HG02970 (cell line): ENCODE measurements around the gene SRMS.
"Not testable (repeated sequence)": the region's sequence is repeated elsewhere in the genome, so short reads cannot be mapped to it uniquely, and the experiment has no call there.

Experiments used
- ATAC-seq: cut with Tn5 transposase; IDR thresholded peaks from one replicate; pipeline ENCODE4 v1.9.1; 2021; ENCODE audit warnings: mild to moderate bottlenecking, moderate library complexity, moderate number of reproducible peaks; ENCODE audit not compliant: unreplicated experiment, low FRiP score

Gene SRMS

DNA sequence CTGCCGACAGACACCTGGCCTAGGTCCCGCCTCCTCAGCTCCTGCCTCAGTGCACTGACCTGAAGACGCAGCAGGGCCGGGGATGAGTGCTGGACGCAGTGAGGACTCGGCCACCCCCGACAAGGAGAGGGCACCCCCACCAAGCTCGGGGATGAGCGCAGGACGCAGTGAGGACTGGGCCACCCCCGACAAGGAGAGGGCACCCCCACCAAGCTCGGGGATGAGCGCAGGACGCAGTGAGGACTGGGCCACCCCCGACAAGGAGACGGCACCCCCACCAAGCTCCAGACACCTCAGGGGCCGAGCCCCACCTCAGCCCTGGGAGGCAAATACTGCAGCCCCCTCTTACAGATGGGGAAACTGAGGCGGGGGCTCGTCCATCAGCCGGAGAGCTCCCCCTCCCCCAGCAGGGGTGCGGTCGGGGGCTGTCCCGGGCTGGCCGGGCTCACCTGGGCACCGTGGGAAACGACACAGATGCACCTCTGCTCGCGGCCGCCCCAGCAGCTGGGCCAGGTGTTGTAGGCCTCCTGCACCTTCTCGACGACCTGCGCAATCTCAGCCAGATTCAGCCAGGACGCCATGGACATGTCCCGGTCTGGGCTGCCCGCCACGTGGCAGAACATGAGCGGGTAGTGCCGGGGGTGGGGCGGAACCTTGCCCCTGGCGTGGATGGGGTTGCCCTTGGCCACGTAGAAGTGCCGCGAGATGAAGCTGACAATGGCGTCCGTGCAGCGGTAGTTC, 19.0 kb upstream of the SRMS start:
- ATAC-seq = no peak

DNA sequence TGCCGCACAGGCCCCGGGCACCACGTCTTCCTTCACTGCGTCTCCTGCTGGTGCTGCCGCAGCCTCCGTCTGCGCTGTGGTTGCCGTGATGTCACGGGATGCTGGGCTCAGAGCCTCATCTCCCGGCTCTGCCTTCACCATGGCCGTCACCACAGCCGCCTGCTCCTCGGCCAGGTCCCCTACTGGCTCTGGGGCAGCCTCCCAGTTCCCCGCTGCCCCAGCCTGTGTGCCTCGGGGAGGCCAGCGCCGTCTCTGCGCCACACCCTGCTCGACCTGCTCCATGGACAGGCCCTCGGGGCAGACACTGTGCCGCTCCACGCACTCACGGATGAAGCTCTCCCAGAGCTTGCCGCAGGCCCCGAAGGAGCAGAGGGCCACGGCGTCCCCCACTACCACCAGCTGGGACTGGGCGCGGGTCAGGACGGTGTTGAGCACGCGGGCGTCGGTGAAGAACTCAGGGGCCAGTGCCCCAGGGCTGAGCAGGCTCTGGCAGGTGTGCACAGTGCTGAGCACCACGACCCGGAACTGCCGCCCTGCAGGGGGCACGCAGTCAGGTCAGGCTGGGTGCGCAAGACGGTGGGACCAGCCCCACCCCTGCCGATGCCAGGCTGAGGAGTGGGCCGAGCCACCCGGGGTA, 18.3 kb upstream of the SRMS start:
- no peak for ATAC-seq

DNA sequence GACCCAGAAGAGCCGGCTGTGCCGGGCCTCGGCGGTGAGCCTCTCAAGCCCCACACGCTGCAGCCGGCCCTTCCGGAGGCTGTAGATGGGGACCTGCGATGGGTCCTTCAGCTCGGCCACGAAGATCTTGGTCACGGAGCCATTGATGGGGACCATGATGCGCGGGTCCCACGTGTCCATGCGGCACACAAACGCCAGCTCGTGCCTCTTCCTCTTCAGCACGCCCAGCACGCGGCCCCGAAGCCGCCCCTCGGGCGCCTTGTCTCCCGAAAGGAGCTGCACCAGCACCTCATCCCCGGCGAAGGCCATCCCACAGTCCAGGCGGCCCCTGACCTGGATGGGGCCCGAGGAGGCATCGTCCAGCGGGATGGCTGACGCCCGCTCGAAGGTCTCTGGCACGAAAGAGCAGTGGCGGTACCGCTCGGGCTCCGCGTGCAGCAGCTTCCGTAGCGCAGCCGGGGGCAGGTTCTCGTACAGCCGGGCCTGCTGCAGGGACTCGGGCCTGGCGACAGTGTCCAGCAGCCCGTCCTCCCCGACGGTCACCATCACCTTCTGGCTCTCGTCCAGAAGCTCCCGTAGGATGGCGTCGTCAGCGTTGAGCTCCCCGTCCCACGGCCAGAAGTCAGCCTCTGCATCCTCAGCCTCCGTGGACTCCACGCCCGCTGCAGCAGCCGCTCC, 17.6 kb upstream of the SRMS start:
- ATAC-seq = no peak

DNA sequence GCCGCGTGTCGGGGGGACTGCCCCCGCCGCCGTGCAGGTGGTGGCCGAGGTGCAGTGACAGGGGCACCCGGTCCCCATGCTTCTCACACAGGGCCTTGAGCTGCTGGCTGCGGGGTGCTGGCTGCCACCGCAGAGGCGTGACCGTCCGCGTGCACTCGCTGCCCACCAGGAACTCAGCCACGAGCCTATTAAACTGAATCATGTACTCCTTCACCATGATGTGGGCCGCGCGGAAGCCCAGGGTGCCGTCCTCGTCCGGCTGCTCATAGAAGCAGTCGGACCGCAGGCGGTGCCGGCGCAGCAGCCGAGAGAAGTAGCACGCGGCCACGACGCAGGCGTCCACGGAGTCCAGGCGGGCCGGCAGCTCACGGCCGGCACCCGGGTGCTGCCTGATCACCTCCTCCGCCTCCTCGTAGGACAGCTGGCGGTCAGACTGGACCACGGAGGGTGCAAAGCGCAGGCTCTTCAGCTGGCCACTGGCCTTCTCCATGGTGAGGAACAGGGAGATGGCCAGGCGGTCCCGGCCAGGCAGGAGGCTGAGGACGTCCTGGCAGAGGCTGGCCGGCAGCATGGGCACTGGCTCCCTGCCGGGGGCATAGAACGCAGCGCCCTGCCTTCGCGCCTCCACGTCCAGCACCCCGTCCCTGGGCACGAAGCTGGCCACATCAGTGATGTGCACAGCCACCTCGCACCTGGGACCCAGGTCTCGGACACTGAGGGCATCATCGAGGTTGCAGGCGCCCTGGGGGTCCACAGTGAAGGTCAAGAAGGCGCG, 16.7 kb upstream of the SRMS start:
- no peak for ATAC-seq

DNA sequence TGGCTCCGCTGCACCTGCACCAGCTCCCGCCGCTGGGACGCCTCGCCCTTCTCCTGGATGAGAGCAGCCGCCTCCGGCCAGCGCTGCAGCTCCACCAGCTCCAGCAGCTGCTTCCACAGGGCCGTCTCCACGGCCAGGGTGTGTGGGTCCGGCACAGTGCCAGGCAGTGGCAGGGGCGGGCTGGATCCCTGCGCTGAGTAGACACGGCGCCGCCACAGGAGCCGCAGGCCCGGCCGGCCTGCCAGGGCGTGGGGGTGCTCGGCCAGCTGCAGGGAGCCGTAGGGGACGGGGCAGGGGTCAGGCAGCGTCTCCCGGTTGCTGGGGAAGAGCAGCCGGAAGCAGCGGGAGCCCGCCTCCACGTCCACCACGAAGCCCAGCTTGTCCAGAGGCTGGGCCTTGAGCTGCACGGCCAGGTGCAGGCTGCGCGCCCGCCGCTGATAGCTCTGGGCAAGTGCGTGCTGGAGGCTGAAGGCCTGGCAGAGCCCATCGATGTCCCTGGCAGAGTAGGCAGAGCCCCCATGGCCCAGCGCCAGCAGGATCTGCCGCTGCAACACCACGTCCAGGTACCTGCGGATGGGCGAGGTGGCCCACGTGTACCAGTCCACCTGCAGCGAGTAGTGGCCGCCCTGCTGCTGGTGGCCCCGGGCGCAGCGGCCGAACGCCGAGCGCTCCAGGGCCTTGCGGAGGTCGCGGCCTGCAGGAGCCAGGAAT, 15.8 kb upstream of the SRMS start:
- ATAC-seq = no peak

DNA sequence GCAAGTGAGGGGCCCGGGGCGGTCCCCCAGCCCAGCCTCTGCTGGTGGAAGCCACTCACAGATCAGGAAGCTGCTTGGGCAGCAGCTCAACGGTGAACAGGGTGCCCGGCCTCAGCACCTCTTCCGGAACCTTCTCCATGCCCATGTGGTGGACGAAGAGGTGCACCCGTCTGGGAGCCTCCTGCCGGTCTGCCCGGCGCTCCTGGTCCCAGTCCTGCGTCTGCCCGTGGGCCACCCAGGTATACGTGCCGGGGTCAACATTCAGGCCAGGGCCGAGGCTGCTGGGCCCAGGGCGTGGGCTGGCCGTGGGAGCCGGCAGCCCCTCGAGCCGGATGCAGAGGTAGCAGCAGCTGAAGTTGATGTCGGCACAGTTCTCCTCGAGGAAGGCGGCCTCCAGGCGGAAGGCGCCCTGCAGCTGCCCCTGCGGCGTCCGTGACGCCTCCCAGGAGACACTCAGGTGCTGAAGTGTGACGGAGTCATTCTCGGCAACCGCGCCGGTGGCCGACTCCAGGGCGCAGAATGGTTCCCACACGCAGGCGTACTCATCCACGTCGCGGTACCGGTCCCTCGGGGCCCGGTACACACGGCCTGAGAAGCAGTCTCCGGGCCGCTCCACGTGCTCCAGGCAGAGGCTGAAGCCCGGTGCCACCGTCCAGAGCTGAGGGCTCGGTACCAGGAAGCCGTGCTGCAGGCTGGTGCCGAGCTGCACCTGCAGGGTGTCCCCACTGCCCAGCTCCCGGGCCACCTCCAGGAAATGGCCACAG, 15.1 kb upstream of the SRMS start:
- ATAC-seq = no peak

DNA sequence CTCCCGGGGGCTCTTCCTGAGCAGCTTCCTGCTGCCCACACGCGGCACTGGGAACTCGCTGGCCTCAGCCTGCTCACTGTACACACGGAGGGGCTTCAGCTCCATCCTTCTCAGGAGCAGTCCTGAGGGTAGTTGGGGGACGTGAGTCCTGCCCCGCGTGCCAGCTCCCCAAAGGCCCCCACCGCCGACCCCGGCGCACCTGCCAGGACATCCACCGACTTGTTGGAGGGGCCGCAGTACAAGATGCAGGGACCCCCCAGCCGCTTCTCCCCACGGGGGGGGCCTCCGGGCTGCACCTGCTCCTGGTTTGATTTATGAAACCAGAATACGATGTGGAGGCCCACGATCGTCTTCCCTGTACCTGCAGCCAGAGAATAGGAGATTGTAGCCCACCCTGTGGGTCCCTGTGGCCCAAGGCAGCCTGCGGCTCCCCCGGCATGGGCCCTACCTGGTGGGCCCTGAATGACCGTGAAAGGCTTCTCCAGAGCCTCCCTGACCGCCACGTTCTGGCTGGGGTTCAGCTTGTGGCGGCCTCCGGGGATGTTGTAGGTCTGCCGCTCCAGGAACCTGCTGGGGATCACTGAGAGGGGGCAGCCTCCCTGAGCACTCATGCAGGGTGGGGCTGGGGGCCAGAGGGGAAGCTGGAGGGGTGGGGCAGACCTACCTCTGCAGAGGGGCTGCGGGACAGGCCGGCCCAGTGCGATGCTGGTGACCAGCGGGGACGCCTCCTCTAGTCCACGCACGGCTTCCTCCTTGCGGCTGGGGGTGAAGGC, 14.3 kb upstream of the SRMS start:
- no peak for ATAC-seq

DNA sequence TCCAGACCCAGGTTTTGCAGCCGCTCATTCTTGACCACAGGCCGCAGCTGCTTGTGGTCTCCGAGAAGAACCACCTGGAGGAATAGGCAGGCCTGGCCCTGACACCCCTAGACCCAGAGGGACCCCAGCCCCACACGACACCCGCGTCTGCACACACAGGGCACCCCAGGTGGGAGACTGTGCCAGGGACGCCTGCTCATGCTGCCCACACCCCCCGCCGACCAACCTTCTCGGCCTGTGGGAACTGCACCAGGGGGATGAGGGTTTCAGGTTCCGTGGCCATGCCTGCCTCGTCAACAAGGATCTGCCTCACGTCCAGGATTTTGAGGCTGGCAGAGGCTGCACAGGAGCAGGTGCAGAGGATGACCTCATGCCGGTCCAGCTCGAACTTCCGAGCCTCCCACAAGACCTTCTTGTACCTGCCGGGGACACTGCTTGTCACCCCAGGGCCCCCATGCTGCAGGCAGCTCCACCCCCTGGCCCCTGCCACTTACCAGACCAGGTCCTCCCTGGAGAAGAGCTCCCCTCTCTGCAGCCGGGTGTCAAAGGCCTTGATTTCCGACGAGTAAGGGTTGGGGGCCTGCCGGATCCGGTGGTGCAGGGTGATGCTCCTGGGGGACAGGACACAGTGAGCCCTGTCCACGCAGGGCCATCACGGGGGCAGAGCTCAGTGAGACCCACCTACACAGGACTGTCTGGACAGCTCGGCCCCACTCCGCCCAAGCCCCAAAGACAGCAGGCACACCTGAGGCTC, 13.5 kb upstream of the SRMS start:
- no peak for ATAC-seq

DNA sequence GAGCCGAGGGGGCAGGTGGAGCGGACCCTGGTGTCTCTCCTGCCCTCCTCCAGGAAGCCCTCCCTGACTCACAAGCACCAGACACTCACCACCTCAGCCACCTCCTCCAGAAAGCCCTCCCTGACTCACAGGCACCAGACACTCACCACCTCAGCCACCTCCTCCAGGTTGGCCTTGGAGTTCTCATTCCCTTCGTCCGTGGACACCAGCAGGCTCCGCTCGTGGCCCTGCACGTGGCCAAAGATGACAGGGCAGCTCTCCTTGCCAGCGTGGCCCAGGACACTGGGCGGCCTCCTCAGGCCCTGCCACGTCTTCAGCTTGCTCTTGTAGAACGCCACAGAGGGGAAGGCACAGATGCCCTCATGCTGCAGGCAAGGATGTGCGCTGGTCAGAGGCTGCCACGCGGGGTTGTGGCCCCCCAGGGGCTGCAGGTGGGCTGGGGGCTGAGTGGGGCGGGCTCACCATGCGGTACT, 12.8 kb upstream of the SRMS start:
- ATAC-seq = no peak

DNA sequence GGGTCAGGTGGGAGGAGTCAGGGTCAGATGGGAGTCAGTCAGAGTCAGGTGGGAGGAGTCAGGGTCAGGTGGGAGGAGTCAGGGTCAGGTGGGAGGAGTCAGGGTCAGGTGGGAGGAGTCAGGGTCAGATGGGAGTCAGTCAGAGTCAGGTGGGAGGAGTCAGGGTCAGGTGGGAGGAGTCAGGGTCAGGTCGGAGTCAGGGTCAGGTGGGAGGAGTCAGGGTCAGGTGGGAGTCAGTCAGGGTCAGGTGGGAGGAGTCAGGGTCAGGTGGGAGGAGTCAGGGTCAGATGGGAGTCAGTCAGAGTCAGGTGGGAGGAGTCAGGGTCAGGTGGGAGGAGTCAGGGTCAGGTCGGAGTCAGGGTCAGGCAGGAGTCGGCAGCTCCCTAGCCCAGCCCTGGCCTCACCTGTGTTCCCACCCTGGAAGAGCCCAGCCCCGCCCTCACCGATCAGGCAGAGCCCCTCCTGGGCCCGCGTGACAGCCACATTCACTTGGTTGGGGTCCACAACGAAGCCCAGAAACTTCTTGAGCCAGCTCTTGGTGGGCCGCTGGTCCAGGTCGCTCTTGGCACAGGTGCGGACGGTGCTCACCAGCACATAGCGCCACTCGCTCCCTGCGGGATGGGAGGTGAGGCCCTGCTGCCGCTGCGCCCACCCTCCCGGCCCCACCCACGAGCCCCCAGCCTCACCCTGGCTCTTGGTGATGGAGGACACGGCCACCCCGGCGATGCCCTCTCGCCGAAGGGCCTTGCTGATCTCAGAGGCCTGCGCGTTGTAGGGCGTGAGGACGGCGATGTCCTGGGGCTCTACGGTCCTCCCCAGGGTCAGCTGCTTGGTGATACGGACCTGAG, 12.2 kb upstream of the SRMS start:
- not testable (repeated sequence) for ATAC-seq

DNA sequence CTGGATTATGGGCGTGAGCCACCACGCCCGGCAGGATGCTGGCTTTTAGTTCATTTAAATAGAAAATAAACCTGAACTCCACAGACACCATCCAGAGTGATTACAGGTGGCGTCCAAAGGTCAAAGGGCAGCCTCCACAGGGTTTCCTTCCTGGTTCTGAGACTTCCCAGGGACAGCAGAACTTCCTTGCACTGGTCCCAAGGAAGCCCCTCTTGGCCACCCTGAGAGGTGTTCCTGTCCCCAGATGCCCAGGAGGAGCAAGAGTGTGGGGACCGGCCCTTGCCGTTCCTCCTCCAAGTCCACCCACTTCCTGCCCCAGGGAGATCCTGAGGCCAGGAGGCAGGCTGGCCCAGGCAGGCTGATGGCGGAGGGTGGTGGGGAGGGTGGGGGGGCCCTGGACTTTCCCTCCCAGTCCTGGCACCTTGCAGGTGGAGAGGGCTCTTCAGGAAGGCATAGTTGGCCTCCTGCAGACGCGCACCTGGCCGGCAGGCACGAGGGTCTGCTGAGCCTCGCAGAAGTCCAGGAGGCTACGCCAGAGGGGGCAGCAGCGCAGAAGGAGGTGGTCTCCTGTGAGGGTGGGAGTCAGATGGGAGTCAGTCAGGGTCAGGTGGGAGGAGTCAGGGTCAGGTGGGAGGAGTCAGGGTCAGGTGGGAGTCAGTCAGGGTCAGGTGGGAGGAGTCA, 11.4 kb upstream of the SRMS start:
- ATAC-seq = no peak

DNA sequence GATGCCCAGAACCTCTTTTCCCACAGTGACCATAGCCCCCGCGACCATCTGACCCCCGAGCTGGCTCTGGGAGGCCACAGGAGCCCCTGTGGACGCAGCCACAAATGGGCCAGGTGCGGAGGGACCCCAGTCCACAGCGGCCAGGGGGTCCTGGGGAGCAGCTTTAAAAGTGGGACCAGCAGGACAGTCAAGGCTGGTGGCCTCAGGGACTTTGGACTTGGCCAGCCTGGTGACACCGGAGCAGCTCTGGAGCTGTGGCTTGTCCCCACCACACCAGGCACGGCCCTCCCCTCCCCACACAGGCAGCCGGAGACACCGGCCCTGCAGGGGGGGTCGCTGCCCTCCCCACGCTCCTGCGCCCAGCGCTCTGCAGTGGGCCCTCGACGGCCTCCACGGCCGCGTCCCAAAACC, 9.9 kb upstream of the SRMS start:
- no peak for ATAC-seq

DNA sequence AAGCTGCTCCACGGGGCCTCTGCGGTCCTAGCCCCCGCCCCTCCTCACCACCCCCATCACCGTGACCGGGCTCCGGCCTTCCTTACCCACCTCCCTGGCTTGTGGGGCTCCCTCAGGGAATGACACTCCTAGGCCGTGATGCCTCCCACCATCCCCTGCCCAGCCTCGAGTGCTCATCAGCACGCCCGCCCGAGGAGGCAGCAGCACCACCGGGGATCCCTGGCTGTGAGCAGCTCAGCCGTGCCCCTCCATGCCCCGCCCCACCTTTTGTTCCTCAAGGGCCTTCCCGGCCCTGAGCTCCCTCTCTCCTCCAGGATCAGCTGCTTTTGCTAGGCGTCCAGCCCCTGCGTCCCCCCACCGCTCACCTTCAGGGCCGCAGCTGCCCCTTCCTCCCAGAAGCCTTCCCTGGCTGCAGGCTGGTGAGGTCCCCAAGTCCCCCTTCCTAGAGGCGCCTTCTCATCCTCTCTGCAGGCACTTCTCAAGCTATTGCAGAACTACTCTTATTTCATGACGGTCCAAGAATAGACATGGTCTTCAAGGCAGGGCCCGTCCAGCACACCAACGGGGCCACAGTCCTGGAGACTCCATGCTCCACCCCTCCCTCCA, 9.4 kb upstream of the SRMS start:
- ATAC-seq = no peak

DNA sequence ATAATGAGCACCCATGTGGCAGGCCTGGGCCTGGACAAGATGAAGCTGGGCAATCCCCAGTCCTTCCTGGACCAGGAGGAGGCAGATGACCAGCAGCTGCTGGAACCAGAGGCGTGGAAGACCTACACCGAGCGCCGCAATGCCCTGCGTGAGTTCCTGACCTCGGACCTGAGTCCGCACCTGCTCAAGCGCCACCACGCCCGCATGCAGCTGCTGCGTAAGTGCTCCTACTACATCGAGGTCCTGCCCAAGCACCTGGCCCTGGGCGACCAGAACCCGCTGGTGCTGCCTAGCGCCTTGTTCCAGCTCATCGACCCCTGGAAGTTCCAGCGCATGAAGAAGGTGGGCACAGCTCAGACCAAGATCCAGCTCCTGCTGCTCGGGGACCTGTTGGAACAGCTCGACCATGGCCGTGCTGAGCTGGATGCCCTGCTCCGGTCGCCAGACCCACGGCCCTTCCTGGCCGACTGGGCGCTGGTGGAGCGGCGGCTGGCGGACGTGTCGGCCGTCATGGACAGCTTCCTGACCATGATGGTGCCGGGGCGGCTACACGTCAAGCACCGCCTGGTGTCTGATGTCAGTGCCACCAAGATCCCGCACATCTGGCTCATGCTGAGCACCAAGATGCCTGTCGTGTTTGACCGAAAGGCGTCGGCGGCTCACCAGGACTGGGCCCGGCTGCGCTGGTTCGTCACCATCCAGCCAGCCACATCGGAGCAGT, 8.3 kb upstream of the SRMS start:
- ATAC-seq = no peak
